DLD1 (cell line): ENCODE measurements around the gene FABP6.
"Not testable (repeated sequence)": the region's sequence is repeated elsewhere in the genome, so short reads cannot be mapped to it uniquely, and the experiment has no call there.

Experiments used
- in situ Hi-C: cut with HindIII; loops from 2 replicates; pipeline ENCODE4 v1.10.0; 2017; ENCODE audit warnings: low sequenced_read_pairs

The FABP6 gene

GRCh38 chr5:160213537-160213936 lies 15.8 kb upstream of the FABP6 start:
- in situ Hi-C loops: loop anchor here (25.0 kb wide), 1 partner anchor 201 kb away; the partner anchor contains the start of gene TTC1

- in situ Hi-C loops: loop anchor here (25.0 kb wide), 1 partner anchor 207 kb away; the partner anchor contains the start of gene TTC1
Observed at GRCh38 chr5:160219356-160219755, 9.9 kb upstream of the FABP6 start.

GRCh38 chr5:160221082-160221481 lies 8.2 kb upstream of the FABP6 start:
- in situ Hi-C loops: loop anchor here (25.0 kb wide), 1 partner anchor 209 kb away; the partner anchor contains the start of gene TTC1

GRCh38 chr5:160227012-160227411 lies 2.3 kb upstream of the FABP6 start:
- in situ Hi-C loops: no loop called here

GRCh38 chr5:160230686-160231527 lies 1.6 kb downstream of the FABP6 start:
- in situ Hi-C loops: no loop called here

- in situ Hi-C loops: no loop called here
Observed at GRCh38 chr5:160231783-160232342, 2.6 kb downstream of the FABP6 start.

GRCh38 chr5:160233215-160233614 lies 3.9 kb downstream of the FABP6 start:
- in situ Hi-C loops: no loop called here

GRCh38 chr5:160235731-160236130 lies 6.4 kb downstream of the FABP6 start:
- in situ Hi-C loops: no loop called here

GRCh38 chr5:160237571-160238093 lies 8.3 kb downstream of the FABP6 start:
- in situ Hi-C loops: no loop called here

GRCh38 chr5:160240350-160240749 lies 11.0 kb downstream of the FABP6 start:
- in situ Hi-C loops: no loop called here

GRCh38 chr5:160242145-160242544 lies 12.8 kb downstream of the FABP6 start:
- in situ Hi-C loops: no loop called here

GRCh38 chr5:160245506-160246086 lies 16.3 kb downstream of the FABP6 start:
- in situ Hi-C loops: no loop called here

- in situ Hi-C loops: not testable (repeated sequence)
Observed at GRCh38 chr5:160249570-160249969, 20.3 kb downstream of the FABP6 start.

- in situ Hi-C loops: no loop called here
Observed at GRCh38 chr5:160250226-160250625, 20.9 kb downstream of the FABP6 start.

- in situ Hi-C loops: no loop called here
Observed at GRCh38 chr5:160250826-160251225, 21.5 kb downstream of the FABP6 start.

- in situ Hi-C loops: no loop called here
Observed at GRCh38 chr5:160251406-160252155, 22.3 kb downstream of the FABP6 start.

- in situ Hi-C loops: no loop called here
Observed at GRCh38 chr5:160252916-160253315, 23.6 kb downstream of the FABP6 start.

GRCh38 chr5:160253441-160253840 lies 24.1 kb downstream of the FABP6 start:
- in situ Hi-C loops: no loop called here

GRCh38 chr5:160254706-160255105 lies 25.4 kb downstream of the FABP6 start:
- in situ Hi-C loops: no loop called here

GRCh38 chr5:160259341-160259740 lies 30.0 kb downstream of the FABP6 start:
- in situ Hi-C loops: no loop called here
